Ishikawa (cell line): Measurements from ENCODE around the gene CNOT11.

Experiments used
- CEBPB ChIP-seq: IDR thresholded peaks from 2 replicates; pipeline ENCODE4 v1.6.1; 2012
- CREB1 ChIP-seq: IDR thresholded peaks from 2 replicates; pipeline ENCODE4 v1.6.1; 2012; ENCODE audit warnings: low read depth
- EGR1 ChIP-seq: IDR thresholded peaks from 2 replicates; pipeline ENCODE4 v1.6.1; 2012
- EP300 ChIP-seq: IDR thresholded peaks from 2 replicates; pipeline ENCODE4 v1.6.1; 2012; ENCODE audit warnings: borderline replicate concordance
- FOXM1 ChIP-seq: IDR thresholded peaks from 2 replicates; pipeline ENCODE4 v1.6.1; 2012; ENCODE audit warnings: low read depth, borderline replicate concordance
- NFIC ChIP-seq: IDR thresholded peaks from 2 replicates; pipeline ENCODE4 v1.6.1; 2012
- RAD21 ChIP-seq: IDR thresholded peaks from 2 replicates; pipeline ENCODE4 v1.6.1; 2012; ENCODE audit warnings: low read depth
- TAF1 ChIP-seq: IDR thresholded peaks from 2 replicates; pipeline ENCODE4 v1.6.1; 2012; ENCODE audit warnings: low read depth, mild to moderate bottlenecking
- TCF12 ChIP-seq: IDR thresholded peaks from 2 replicates; pipeline ENCODE4 v1.6.1; 2012; ENCODE audit warnings: low read depth
- YY1 ChIP-seq: IDR thresholded peaks from 2 replicates; pipeline ENCODE4 v1.6.1; 2012; ENCODE audit warnings: low read depth
- ZBTB7A ChIP-seq: IDR thresholded peaks from 2 replicates; pipeline ENCODE4 v1.6.1; 2012; ENCODE audit warnings: low read depth
- TF ChIP-seq, protein P1 (sequence below): IDR thresholded peaks from 2 replicates; pipeline ENCODE4 v1.6.1; 2012
- TF ChIP-seq, protein P2 (sequence below): IDR thresholded peaks from 2 replicates; pipeline ENCODE4 v1.6.1; 2012; ENCODE audit warnings: low read depth, mild to moderate bottlenecking
- TF ChIP-seq, protein P3 (sequence below): IDR thresholded peaks from 2 replicates; pipeline ENCODE4 v1.6.1; 2012

DNA sequence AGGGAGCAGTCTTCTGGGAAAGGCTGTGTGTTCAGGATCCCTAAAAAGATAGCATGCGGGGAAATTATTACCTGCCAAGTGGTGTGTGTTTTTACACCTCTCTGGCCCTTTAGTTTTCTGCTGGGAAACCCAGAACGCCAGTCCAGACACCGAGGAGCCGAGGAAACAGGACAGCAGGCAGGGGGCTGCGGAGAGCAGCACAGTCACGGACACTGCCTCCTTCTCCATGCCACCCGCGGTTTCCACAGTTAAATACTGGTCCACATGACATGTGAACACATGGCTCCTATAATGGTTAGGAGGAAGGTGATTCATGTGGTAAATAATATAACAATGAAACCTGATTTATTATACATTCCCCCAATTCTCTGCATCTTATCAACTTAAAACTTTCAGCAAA, 20.4 kb downstream of the CNOT11 start:
- TF ChIP-seq TCF12, result no peak
- TF ChIP-seq RAD21, result no peak
- no peak for TF ChIP-seq TAF1
- no peak for TF ChIP-seq EGR1
- TF ChIP-seq CEBPB, result no peak
- no peak for TF ChIP-seq CREB1
- TF ChIP-seq EP300, result no peak
- TF ChIP-seq, protein P1, sequence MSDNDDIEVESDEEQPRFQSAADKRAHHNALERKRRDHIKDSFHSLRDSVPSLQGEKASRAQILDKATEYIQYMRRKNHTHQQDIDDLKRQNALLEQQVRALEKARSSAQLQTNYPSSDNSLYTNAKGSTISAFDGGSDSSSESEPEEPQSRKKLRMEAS, result no peak
- TF ChIP-seq YY1, result no peak
- TF ChIP-seq ZBTB7A, result no peak
- TF ChIP-seq, protein P2, sequence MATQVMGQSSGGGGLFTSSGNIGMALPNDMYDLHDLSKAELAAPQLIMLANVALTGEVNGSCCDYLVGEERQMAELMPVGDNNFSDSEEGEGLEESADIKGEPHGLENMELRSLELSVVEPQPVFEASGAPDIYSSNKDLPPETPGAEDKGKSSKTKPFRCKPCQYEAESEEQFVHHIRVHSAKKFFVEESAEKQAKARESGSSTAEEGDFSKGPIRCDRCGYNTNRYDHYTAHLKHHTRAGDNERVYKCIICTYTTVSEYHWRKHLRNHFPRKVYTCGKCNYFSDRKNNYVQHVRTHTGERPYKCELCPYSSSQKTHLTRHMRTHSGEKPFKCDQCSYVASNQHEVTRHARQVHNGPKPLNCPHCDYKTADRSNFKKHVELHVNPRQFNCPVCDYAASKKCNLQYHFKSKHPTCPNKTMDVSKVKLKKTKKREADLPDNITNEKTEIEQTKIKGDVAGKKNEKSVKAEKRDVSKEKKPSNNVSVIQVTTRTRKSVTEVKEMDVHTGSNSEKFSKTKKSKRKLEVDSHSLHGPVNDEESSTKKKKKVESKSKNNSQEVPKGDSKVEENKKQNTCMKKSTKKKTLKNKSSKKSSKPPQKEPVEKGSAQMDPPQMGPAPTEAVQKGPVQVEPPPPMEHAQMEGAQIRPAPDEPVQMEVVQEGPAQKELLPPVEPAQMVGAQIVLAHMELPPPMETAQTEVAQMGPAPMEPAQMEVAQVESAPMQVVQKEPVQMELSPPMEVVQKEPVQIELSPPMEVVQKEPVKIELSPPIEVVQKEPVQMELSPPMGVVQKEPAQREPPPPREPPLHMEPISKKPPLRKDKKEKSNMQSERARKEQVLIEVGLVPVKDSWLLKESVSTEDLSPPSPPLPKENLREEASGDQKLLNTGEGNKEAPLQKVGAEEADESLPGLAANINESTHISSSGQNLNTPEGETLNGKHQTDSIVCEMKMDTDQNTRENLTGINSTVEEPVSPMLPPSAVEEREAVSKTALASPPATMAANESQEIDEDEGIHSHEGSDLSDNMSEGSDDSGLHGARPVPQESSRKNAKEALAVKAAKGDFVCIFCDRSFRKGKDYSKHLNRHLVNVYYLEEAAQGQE, result no peak
- TF ChIP-seq FOXM1, result no peak
- no peak for TF ChIP-seq NFIC
- TF ChIP-seq, protein P3, sequence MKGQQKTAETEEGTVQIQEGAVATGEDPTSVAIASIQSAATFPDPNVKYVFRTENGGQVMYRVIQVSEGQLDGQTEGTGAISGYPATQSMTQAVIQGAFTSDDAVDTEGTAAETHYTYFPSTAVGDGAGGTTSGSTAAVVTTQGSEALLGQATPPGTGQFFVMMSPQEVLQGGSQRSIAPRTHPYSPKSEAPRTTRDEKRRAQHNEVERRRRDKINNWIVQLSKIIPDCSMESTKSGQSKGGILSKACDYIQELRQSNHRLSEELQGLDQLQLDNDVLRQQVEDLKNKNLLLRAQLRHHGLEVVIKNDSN, result no peak
